ENCODE results near the gene CLDN24. TPM values are rescaled to one million over a fixed set of nuclear protein-coding genes. Genes with fewer than 3 reads are reported as not detected.
"Not testable (repeated sequence)": the region's sequence is repeated elsewhere in the genome, so short reads cannot be mapped to it uniquely, and the experiment has no call there.

CLDN24 gene
- total RNA-seq, 1 donor from 2014 or later, result not detected

DNA sequence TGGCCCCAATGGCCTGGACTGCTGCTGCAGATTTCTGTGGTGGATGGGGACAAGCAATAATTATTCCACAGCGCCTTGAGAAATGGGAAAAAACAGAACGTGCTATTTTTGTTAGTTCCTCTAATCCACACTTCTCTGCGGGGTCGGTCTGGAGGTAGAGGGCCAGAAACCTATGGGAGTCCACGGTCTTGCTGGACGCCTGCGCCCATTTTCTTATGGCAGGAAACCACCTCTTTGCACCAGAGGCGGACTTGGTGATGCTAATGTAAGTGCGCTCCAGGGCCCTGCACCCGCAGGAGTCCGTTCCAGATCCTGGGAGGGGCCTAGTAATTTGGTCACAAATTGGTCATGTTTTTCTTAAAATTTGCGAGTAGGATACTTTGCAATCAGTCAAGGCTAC lies 25.9 kb upstream of the CLDN24 start:
- no peak for FAIRE-seq
- DNase-seq (ENCODE audit: low spot score in 2 of 2), result no peak

DNA sequence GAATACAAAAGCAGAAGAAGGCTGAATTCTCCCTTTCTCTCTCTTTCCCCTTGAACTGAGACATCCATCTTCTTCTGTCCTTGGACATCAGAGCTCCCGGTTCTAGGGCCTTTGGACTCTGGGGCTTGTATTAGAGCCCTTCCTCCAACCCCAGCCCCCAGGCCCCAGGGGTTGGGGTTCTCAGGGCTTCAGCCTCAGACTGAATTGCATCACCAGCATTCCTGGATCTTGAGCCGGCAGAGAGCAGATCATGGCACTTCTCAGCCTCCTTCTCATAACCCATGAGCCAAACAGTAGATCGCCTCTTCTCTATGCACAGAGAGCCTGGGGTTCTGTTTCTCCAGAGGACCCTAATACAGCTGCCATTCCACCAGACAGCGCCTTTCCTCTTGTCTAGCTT lies 25.3 kb upstream of the CLDN24 start:
- FAIRE-seq, result no peak
- DNase-seq (ENCODE audit: low spot score in 2 of 2), result no peak

DNA sequence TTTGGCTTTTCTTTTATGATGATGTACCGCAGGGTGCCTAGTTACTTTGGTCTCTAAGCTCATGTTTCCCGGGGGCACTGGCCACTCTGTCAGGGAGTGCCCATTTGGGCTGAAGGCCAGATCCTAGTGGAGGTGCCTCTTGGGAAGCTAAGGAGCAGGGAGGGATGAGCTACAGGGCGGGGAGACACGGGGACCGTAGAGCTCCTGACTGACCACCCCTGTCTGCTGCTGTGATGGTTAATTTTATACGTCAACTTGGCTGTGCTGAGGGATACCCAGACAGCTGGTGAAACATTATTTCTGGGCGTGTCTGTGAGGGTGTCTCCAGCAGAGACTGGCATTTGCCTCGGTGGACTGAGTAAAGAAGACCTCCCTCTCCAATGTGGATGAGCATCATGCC lies 24.9 kb upstream of the CLDN24 start:
- DNase-seq (ENCODE audit: low spot score in 2 of 2) (no peak), FAIRE-seq (no peak)

DNA sequence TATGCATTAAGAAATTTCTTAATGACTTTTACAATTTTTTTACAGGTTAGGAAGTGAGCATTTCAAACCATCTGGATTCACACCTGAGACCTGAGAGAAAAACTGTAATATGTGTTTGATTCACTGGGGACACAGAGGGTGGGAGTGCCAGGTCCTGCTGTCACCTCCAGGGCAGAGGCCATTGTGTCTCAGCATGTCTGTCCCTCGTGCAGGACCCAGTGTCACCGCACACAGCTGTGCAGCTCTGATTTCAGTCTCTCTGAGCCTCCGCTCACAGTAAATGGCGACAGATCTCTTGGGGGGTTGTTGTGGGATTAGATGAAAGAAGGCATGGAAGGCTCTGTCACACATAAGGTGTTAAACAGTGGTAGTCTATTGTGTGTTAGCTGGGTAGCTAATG lies 23.0 kb upstream of the CLDN24 start:
- DNase-seq (ENCODE audit: low spot score in 2 of 2), result no peak
- no peak for FAIRE-seq

DNA sequence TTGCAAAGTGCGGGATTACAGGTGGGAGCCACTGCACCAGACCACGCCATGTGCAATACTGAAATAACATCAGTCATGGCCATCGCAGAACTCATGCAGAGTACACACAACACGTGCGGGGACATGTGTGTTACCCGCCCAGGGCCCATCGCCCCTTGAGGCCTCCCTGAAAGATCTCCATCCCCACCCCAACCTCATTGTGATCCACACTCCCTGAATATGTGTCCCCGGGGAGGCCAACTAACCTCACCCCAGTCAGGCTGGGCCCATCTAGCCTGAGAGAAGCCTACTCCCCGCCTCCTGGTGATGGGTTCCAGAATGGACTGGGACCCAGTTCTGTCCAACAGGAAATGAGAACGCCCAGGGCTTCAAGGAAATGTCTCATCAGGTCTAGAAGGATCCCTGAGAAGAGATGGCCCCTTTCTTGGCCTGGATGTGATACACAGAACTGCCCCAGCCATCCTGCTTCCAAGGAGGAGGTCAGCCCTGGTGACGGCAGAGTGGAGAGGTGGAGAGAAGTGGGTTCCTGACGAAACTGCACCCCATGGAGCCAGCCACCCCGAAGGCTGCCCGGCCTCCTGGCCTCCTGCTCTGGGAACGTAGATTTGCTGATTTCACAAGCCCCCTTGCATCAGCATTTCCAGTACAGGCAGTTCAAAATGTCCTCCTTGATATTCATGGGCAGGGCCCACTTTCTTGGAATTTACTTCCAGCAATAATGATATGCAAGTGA lies 22.5 kb upstream of the CLDN24 start:
- FAIRE-seq, result no peak

DNA sequence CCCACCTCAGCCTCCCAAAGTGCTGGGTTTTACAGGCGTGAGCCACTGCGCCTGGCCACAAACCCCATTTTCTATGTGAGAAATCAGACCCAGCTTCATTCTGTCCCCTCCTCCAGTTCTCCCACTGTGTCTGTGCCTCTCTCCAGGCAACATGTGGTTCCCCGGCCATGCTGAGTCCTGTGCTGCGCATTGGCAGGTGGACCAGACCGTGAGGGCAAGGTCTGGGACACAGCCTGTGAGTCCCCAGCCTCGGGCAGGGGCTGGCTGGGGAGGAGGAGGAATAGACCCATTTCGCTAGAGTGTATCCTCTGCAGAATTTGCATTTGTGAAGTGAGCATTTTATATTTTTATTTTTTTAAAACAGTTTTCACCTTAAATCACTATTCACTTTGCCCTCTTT lies 21.5 kb upstream of the CLDN24 start:
- DNase-seq (ENCODE audit: low spot score in 2 of 2), result no peak
- no peak for FAIRE-seq

More for the DNA sequence above, 22.5 kb upstream of the CLDN24 start:
- DNase-seq (ENCODE audit: low spot score in 2 of 2), result no peak

DNA sequence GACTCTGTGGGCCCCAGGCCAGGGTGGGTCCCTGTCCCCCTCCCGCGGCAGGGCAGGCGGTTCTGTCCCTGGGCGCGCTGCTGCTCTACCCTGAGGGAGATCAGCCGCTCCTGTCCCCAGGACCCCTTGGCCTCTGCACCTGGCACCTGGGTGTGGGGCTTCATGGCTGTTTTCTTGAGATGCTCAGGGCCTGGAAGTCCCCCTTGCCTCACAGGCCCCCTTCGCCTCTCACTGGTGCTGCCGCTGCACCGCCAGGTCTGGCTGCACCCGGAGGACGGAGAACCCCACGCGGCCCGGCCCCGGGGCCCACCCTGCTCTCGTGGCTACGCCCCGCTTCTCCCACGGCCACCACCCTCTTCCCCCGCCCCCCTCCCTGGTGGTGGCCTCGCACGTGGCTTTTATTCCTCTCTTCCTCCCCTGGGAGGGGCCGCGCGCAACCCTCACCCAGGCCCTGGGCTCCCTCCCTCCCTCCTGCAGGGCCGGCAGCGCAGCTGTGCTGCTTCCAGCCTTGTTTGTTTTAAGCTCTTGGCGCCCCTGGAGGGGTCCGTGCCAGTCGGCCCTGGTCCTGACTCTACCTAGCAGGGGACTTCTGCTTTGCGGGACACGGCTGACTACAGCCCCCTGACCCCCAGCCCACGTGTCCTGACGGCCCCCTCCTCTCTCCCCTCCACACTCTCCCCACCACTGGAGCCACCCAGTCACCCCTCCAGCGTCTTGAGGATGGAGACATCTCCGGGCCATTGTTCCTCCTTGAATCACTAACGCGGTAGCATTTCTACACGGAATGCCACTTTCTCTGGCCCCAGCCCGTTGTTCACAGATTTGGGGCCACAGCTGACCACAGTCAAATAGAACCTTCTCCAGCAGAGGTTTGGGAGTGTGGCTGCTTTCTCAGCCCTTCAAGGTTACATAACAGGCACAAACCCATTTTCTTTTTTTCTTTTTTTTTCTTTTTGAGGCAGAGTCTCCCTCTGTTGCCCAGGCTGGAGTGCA lies 20.6 kb upstream of the CLDN24 start:
- peak in 1 of 2 donors; percentile 31 for DNase-seq (ENCODE audit: low spot score in 2 of 2)

DNA sequence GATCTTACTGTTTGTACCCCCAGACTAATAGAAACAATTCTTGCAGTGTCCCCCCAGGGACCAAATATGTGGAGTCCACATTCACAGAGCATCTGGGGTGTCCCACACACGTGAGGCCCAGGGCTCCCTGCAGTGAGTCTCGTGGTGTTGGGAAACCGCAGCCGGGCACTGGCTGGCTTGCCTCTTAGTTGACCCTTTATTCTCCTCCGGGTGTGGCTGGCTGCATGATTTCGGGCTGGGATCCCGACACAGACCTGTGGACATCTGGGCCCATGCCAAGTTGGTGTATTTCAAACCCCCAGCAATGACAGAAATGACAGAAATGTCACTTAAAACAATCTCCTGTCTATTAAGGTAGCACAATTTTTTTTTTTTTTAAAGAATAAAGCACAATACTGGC lies 15.6 kb upstream of the CLDN24 start:
- DNase-seq (ENCODE audit: low spot score in 2 of 2) (no peak), FAIRE-seq (no peak)

More for the DNA sequence above, 20.6 kb upstream of the CLDN24 start:
- FAIRE-seq, result no peak

DNA sequence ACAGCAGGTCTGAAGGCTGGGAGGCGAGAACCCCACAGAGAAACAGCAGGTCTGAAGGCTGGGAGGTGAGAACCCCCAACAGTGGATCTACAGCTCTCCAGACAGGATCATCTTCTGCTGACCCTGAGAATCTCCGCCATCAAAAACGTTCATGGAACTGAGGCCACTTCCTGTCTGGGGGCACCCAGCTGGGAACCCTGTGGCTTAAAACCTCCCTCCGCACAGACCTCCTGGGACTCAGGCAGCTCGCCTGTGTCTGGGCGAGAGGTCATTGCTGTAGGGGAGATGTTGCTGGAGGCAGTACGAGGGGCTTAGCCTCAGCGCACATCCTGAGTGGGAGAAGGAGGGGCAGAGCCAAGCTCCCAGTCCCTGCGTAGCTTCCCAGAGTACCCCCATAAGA lies 15.1 kb upstream of the CLDN24 start:
- FAIRE-seq (no peak), DNase-seq (ENCODE audit: low spot score in 2 of 2) (no peak)

DNA sequence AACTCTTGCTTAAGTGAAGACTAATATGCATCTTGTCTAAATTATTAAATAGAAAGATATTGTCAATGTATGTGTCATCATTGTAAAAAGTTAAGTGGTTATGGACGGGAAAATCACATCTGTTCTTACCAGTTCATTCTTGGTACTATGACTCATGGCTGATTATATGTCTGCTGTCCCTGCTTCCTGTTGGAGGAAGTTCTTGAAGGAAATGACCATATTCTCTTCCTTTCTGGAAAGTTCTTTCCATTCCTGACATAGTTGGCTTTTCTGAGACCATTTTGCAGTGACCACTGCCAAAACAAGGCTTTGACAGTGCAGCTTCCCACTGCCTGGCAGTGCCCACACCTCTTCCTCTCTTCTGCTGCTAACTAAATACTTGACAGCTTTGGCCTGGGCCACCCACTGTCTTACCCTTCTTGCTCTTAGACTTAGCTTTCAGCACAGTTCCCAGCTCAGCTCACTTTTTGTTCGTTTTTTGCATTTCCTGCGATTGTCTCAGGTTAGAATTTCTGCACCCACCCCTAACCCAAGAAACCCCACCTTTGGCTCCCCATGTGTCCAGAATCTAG lies 13.2 kb upstream of the CLDN24 start:
- DNase-seq (ENCODE audit: low spot score in 2 of 2) (no peak), FAIRE-seq (no peak)

DNA sequence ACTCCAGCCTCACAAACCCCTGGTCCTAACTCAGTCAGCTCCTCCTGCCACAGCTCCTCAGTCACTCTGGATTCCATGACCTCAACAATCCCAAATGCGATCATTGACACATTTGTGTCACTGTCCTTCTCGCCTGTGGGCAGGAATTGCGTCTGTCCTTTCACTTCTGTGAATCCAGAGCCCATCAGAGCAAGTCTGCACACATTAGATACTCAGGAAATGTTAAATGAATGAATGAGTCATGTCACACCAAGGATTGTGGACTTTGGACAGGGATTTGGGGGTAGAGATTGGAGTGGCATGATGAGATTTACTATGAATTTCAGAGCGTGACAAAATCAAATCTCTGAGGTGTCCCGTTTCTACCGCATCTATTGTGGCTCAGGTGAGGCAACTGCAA lies 11.8 kb upstream of the CLDN24 start:
- FAIRE-seq (no peak), DNase-seq (ENCODE audit: low spot score in 2 of 2) (no peak)

DNA sequence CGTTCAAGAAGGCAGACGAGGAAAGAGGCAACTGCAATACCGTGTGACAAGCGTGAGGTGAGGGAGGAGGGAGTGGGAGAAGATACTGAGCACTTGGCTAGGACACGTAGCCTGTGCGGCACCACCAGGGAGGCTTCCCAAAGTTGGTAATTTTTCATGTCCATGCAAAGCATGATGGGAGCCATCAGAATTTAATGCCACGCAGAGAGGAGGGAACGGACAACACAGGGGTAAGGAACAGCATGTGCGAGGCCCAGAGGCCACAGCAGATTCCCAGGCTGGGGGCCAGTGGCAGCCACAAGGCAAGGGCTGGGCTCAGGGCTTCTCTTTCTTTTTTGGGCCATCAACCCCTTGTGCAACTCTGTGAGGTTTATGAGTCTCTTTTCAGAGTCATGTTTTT lies 11.0 kb upstream of the CLDN24 start:
- DNase-seq (ENCODE audit: low spot score in 2 of 2) (no peak), FAIRE-seq (no peak)

DNA sequence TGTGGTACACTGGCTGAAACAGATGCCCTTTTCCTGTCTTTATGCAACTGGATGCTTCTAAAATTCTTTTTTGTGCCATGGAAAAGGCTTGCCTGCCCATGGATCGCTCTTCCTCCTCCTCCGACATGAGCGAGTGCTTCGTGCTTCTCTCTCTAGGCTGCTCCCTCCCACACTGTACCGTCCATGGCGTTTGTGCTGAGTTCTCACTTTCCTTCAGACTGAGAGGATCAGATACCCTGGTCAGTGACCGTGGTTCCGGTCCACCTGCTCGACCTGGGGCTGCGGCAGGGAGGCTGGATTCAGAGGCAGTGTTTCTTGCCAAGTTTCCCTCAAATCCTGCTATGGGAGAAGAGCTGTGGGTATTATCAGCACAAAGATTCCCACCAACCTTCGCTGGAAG lies 10.2 kb upstream of the CLDN24 start:
- FAIRE-seq (no peak), DNase-seq (ENCODE audit: low spot score in 2 of 2) (no peak)

DNA sequence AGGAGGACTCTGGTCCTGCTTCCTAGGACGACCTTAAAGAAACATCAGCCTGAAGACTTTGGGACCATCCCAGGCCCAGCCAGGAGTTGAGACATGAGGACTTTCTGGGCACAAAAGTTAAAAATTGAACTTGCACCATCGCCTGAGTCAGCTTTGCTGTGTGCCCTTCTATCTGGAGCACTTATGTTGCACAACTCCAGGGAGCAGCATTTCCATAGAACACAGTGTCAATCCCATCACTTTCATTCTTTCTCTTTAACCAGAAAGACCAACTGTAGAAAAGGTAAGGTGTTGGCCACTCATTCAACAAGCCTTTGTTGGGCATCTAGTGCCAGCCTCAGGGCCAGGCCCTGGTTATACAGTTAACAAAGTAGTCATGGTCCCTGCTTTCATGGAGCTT lies 8.6 kb upstream of the CLDN24 start:
- FAIRE-seq, result no peak

DNA sequence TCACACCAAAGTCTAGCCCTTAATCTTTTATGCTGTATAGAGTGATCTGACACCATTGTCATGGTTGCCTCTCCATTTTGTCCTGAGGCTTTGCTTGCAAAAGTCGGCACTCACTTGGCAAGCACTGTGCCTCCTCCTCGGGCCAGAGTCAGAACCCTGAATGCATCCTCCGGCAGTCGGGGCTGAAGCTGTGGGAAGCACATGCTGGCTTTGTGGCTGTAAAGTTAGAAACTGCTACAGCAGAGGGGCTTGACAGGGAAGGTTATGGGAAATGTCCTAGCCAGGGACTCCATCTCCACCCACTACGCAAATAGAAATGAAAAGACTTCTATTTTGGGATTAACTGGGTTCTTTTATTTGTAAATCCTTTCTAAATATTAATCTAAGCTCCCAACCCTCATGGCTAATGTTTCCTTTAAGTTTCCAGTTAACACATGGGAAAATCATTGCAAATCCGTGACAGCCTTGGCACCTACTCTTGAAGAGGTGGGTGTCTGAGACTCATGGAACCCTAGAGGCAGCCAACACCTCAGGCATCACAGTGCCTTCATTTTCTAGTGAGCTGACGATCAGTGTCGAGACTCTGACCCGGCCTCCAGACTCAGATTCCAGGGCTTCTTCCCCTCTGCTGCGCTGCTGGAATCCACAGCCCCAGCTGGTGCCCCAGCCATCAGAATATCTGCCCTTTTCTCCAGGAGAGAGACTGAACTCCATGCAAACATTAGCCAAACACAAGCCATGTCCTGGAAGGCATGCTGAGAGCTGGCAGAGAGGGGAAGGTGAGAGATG lies 7.9 kb upstream of the CLDN24 start:
- DNase-seq (ENCODE audit: low spot score in 2 of 2) (no peak), FAIRE-seq (no peak)

More for the DNA sequence above, 8.6 kb upstream of the CLDN24 start:
- DNase-seq (ENCODE audit: low spot score in 2 of 2), result no peak

DNA sequence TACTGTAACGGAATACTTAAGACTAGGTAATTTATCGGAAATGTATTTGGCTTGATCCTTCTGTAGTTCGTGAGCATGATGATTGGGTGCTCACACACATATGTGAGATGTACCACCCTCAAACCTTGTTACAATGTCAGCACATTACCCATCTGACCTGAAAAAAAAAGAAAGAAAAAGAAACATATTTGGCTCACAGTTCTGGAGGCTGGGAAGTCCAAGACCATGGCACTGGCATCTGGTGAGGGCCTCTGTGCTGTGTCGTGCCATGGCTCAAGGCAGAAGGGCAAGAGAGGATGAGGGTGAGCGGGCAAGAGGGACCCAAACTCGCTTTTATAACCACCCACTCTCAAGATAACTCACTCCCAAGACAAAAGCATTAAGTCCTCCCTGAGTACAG lies 7.0 kb upstream of the CLDN24 start:
- no peak for DNase-seq (ENCODE audit: low spot score in 2 of 2)
- FAIRE-seq, result no peak

DNA sequence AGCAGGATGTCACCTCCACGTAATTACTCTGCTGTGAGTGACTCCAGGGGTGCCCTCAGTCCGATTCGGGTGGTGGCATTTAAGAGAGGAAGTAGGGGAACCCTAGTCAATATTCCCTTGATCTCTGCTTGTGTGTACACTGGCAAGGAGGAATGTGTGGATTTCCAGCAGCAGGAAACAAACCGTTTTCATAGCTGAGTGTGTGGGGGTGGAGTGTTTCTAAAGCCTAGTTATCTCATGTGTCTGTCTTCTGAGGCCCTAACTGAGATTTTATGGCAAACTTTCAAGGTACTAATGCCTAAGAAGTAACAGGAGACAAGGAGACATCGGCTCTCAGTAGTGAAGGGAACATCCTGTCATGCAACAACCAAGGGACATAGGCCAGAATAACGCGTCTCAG lies 6.6 kb upstream of the CLDN24 start:
- DNase-seq (ENCODE audit: low spot score in 2 of 2) (no peak), FAIRE-seq (no peak)

DNA sequence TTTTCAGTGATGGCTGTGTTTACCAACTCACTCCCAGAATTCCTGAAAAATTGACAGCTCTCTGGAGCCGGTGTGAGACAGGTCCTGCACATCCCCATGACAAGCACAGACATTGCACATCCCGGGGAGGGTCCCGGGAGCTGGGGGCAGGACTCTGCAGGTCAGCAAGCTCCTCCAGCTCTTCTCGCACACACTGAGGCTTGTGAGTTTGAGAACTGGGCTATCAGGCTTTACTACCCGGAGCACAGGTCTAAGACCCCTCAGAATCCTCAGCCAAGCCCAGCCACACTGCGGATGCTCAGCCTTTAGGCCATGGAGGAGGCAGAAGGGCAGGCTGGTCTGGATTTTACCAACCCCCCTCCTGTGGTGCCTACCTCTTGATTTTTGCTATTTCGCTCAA lies 5.6 kb upstream of the CLDN24 start:
- DNase-seq (ENCODE audit: low spot score in 2 of 2), result no peak
- no peak for FAIRE-seq

DNA sequence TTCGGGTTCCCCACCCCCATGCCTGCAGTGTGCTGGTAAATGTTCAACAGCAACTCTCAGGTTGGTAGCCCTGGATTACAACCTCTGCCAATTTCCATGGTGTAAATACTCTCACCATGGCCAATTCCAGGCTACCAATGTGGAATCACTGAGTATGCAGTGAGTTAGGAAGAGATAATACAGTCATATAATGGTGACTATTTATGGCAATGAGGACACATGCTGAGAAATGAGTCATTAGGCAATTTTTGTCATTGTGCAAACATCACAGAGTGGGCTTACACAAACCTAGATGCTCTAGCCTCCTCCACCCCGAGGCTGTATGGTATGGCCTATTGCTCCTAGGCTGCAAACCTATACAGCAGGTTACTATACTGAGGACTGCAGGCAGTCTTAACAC lies 4.6 kb upstream of the CLDN24 start:
- no peak for DNase-seq (ENCODE audit: low spot score in 2 of 2)
- no peak for FAIRE-seq

DNA sequence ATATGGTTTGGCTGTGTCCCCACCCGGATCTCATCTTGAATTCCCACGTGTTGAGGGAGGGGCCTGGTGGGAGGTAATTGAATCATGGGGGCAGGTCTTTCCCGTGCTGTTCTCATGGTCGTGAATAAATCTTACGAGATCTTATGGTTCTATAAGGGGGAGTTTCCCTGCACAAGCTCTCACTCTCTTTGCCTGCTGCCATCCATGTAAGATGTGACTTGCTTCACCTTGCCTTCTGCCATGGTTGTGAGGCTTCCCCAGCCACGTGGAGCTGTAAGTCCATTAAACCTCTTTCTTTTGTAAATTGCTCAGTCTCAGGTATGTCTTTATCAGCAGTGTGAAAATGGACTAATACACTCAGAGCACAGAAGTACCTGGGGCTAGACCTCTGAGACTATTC lies 4.2 kb upstream of the CLDN24 start:
- FAIRE-seq, result not testable (repeated sequence)

DNA sequence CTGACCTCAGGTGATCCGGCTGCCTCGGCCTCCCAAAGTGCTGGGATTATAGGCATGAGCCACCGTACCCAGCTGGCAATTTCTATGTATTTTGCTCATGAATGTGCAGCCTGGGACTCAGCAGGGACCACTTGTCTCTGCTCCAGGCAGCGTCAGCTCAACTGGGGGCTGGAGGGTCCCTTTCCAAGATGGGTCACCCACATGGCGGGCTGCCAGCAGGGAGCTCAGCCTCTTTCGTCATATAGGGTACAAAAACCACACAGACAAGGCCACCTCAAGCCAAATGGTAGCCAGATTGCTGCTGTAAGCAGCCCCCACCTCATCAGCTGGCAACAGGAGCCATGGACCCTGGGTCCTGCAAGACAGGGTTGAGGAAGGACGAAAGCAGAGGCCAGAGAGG lies 2.4 kb upstream of the CLDN24 start:
- no peak for DNase-seq (ENCODE audit: low spot score in 2 of 2)

More for the DNA sequence above, 4.2 kb upstream of the CLDN24 start:
- DNase-seq (ENCODE audit: low spot score in 2 of 2), result not testable (repeated sequence)

More for the DNA sequence above, 2.4 kb upstream of the CLDN24 start:
- no peak for FAIRE-seq
